ENCODE results near the gene LHPP. TPM values are rescaled to one million over a fixed set of nuclear protein-coding genes. Genes with fewer than 3 reads are reported as not detected.

LHPP gene
- total and polyA plus RNA-seq, 2 donors (not counting 1 experiment from before 2014, with no cell fraction given): 10.2 to 15.6 TPM

- Histone ChIP-seq H2AFZ (ENCODE audit: low read length) (no peak overlapping the region), H3K27ac (ENCODE audit: insufficient read depth, low read length) (no peak overlapping the region), H3K9ac (ENCODE audit: insufficient read depth, low read length) (no peak overlapping the region), H3K4me1 (ENCODE audit: control insufficient read depth, extremely low read depth, insufficient read depth, low read length) (peaks cover 18% of the 10 kb centered on the region), H3K4me2 (ENCODE audit: extremely low read depth, insufficient read depth, low read length) (no peak overlapping the region), H3K4me3 (replicated peaks in 1 of 4; ENCODE audit: control extremely low read depth in 1 of 4, insufficient read depth in 1 of 4, low read depth in 3 of 4, low read length in 4 of 4) (no peak overlapping the region), H3K9me3 (ENCODE audit: control insufficient read depth, insufficient read depth, low read depth, low read length) (no peaks in the 10 kb centered on the region), H4K20me1 (ENCODE audit: control insufficient read depth, extremely low read depth, insufficient read depth, low read length) (no peaks in the 10 kb centered on the region), H3K36me3 (ENCODE audit: control insufficient read depth, insufficient read depth, low read length) (no peaks in the 10 kb centered on the region), H3K27me3 (ENCODE audit: control insufficient read depth, insufficient read depth, low read length) (no peaks in the 10 kb centered on the region), H3K79me2 (ENCODE audit: control insufficient read depth, insufficient read depth, low read length) (no peaks in the 10 kb centered on the region)
- TF ChIP-seq CTCF (conservative IDR thresholded peaks at IDR 0.05 in 1 of 2, IDR thresholded peaks at IDR 0.05 in 1 of 2; ENCODE audit: low read depth in 1 of 2, low read length in 2 of 2) (no peak), EZH2 (IDR thresholded peaks at IDR 0.05; ENCODE audit: low read length, missing control alignments) (no peak)
- DNase-seq (ENCODE audit: low read depth in 2 of 2): no peak
Observed at GRCh38 chr10:124642088-124642710, 180.6 kb downstream of the LHPP start.

GRCh38 chr10:124643330-124644009 is 181.8 kb downstream of the LHPP start:
- Histone ChIP-seq H3K4me1 (ENCODE audit: control insufficient read depth, extremely low read depth, insufficient read depth, low read length) (peaks cover 29% of the 10 kb centered on the region), H3K36me3 (ENCODE audit: control insufficient read depth, insufficient read depth, low read length) (no peaks in the 10 kb centered on the region), H3K9me3 (ENCODE audit: control insufficient read depth, insufficient read depth, low read depth, low read length) (no peaks in the 10 kb centered on the region), H3K4me2 (ENCODE audit: extremely low read depth, insufficient read depth, low read length) (no peak overlapping the region), H3K4me3 (replicated peaks in 1 of 4; ENCODE audit: control extremely low read depth in 1 of 4, insufficient read depth in 1 of 4, low read depth in 3 of 4, low read length in 4 of 4) (no peak overlapping the region), H3K27ac (ENCODE audit: insufficient read depth, low read length) (no peak overlapping the region), H4K20me1 (ENCODE audit: control insufficient read depth, extremely low read depth, insufficient read depth, low read length) (no peaks in the 10 kb centered on the region), H3K79me2 (ENCODE audit: control insufficient read depth, insufficient read depth, low read length) (no peaks in the 10 kb centered on the region), H2AFZ (ENCODE audit: low read length) (no peak overlapping the region), H3K27me3 (ENCODE audit: control insufficient read depth, insufficient read depth, low read length) (no peaks in the 10 kb centered on the region), H3K9ac (ENCODE audit: insufficient read depth, low read length) (no peak overlapping the region)
- no peak for DNase-seq (ENCODE audit: low read depth in 2 of 2)
- no peak for TF ChIP-seq CTCF (conservative IDR thresholded peaks at IDR 0.05 in 1 of 2, IDR thresholded peaks at IDR 0.05 in 1 of 2; ENCODE audit: low read depth in 1 of 2, low read length in 2 of 2)
- TF ChIP-seq EZH2 (IDR thresholded peaks at IDR 0.05; ENCODE audit: low read length, missing control alignments): no peak

- no peak overlapping the region for H3K9ac ChIP-seq (ENCODE audit: insufficient read depth, low read length)
- no peak overlapping the region for H3K27ac ChIP-seq (ENCODE audit: insufficient read depth, low read length)
- H3K4me2 ChIP-seq (ENCODE audit: extremely low read depth, insufficient read depth, low read length): no peak overlapping the region
- no peak overlapping the region for H2AFZ ChIP-seq (ENCODE audit: low read length)
- H4K20me1 ChIP-seq (ENCODE audit: control insufficient read depth, extremely low read depth, insufficient read depth, low read length): no peaks in the 10 kb centered on the region
- no peaks in the 10 kb centered on the region for H3K79me2 ChIP-seq (ENCODE audit: control insufficient read depth, insufficient read depth, low read length)
- H3K9me3 ChIP-seq (ENCODE audit: control insufficient read depth, insufficient read depth, low read depth, low read length): no peaks in the 10 kb centered on the region
- no peak for TF ChIP-seq CTCF (conservative IDR thresholded peaks at IDR 0.05 in 1 of 2, IDR thresholded peaks at IDR 0.05 in 1 of 2; ENCODE audit: low read depth in 1 of 2, low read length in 2 of 2)
- TF ChIP-seq EZH2 (IDR thresholded peaks at IDR 0.05; ENCODE audit: low read length, missing control alignments): no peak
- no peaks in the 10 kb centered on the region for H3K36me3 ChIP-seq (ENCODE audit: control insufficient read depth, insufficient read depth, low read length)
- DNase-seq (ENCODE audit: low read depth in 2 of 2): no peak
- H3K4me1 ChIP-seq (ENCODE audit: control insufficient read depth, extremely low read depth, insufficient read depth, low read length): peaks cover 34% of the 10 kb centered on the region
- H3K27me3 ChIP-seq (ENCODE audit: control insufficient read depth, insufficient read depth, low read length): no peaks in the 10 kb centered on the region
- H3K4me3 ChIP-seq (replicated peaks in 1 of 4; ENCODE audit: control extremely low read depth in 1 of 4, insufficient read depth in 1 of 4, low read depth in 3 of 4, low read length in 4 of 4): no peak overlapping the region
Observed at GRCh38 chr10:124644236-124644635, 182.6 kb downstream of the LHPP start.
